Vagina (tissue), 2 donors: Measurements from ENCODE around the gene INSYN1.

Experiments used
- POLR2A ChIP-seq, 2 donors: fragments of 450-650 bp; IDR thresholded peaks; one replicate each; pipeline ENCODE4 v1.6.1; 2017; ENCODE audit warnings: antibody characterized with exemption in 2 of 2, mild to moderate bottlenecking in 2 of 2, moderate library complexity in 2 of 2
- POLR2AphosphoS5 ChIP-seq, 2 donors: sonication (generic); formaldehyde crosslinking; IDR thresholded peaks; one replicate each; pipeline ENCODE4 v1.9.0; 2017; ENCODE audit warnings: antibody characterized with exemption in 2 of 2, mild to moderate bottlenecking in 2 of 2, low read depth in 1 of 2; ENCODE audit not compliant: insufficient read depth in 1 of 2
- TF ChIP-seq, protein P1 (sequence below), 3 experiments: fragments of 450-650 bp in 2 of 3; fragments of 200-600 bp in 1 of 3; sonication (generic) in 1 of 3; IDR thresholded peaks; one replicate each; pipeline ENCODE4 v1.5.1; 2017 to 2019; ENCODE audit warnings: antibody characterized with exemption in 3 of 3, mild to moderate bottlenecking in 2 of 3, moderate library complexity in 2 of 3

DNA sequence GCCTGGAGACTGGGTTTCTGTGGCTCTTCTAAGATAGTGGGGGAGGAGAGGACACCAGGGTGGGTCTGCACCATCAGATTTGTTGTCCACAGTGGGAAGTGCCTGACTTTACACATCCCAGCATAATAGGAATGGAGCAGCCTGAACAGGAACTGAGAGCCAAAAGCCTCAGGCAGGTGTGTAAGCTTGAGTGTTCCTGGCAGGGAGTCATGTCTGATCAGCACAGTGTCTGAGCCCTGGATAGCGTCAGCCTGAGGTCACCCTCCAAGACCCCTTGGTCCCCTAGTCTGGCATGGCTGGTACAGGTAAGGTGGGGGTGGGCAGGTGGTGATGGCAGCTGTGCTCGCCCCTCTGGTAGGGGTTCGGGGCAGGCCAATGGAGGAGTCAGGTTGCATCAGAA is 20.2 kb downstream of the INSYN1 start:
- TF ChIP-seq, protein P1, sequence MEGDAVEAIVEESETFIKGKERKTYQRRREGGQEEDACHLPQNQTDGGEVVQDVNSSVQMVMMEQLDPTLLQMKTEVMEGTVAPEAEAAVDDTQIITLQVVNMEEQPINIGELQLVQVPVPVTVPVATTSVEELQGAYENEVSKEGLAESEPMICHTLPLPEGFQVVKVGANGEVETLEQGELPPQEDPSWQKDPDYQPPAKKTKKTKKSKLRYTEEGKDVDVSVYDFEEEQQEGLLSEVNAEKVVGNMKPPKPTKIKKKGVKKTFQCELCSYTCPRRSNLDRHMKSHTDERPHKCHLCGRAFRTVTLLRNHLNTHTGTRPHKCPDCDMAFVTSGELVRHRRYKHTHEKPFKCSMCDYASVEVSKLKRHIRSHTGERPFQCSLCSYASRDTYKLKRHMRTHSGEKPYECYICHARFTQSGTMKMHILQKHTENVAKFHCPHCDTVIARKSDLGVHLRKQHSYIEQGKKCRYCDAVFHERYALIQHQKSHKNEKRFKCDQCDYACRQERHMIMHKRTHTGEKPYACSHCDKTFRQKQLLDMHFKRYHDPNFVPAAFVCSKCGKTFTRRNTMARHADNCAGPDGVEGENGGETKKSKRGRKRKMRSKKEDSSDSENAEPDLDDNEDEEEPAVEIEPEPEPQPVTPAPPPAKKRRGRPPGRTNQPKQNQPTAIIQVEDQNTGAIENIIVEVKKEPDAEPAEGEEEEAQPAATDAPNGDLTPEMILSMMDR (IDR thresholded peaks at IDR 0.05) = no peak
- TF ChIP-seq POLR2A (IDR thresholded peaks at IDR 0.05) (no peak), POLR2AphosphoS5 (IDR thresholded peaks at IDR 0.05; ENCODE audit: insufficient read depth in 1 of 2, low read depth in 1 of 2) (no peak)
